Hematopoietic multipotent progenitor cell (in vitro differentiated cells): ENCODE measurements around the gene SAG. TPM values are rescaled to one million over a fixed set of nuclear protein-coding genes. Genes with fewer than 3 reads are reported as not detected.

Source experiments
- DNase-seq, 3 donors: peaks; one replicate each; pipeline ENCODE4 v3.0.0-alpha.2; 2011 to 2015; ENCODE audit warnings: low read depth in 2 of 3, low spot score in 2 of 3
- total RNA-seq: library from RNA; depleted of rRNA; stranded (reverse); fragments of >200 nt; gene quantifications from one replicate; pipeline ENCODE4 v1.2.3, GENCODE V29; 2012

SAG gene
- total RNA-seq, 1 donor: under 0.01 TPM

DNA sequence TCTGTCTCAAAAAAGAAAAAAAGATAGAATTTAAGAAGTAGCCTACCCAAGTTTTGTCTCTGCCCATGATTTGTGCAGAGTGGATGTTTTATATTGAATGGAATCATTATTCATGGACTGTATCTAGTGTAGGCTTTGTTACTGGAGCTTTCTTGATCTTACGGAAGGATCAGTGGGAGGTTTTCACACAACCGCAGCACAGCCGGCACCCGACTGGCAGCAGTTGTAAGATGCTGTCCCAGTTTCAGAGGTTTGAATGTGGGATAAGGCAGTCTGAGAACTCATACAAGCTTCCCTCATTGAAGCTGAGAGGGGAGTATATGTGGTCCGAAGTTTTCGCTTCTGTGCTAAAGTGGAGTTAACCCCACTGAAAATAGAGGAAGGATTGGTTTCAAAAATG, 19.7 kb upstream of the SAG start:
- no peak for DNase-seq

DNA sequence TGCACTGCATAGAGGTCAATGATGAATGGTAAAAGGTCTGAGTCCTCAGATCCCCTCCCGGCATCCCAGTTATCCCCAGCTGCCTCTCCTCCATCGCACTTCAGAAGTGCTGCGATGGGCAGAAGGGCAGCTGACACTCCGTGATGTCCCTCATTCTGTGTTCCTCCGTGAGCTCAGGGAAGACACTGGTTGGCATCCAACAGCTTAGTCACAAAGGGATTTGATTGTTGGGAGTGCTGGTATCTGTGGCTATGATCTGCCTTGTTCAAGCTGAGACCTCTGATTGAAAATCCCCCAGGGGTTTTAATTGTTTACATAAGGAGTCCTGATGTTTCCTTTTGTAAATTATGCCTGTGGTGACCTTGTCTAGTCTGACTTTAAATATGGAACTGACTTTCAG, 19.0 kb upstream of the SAG start:
- no peak for DNase-seq

DNA sequence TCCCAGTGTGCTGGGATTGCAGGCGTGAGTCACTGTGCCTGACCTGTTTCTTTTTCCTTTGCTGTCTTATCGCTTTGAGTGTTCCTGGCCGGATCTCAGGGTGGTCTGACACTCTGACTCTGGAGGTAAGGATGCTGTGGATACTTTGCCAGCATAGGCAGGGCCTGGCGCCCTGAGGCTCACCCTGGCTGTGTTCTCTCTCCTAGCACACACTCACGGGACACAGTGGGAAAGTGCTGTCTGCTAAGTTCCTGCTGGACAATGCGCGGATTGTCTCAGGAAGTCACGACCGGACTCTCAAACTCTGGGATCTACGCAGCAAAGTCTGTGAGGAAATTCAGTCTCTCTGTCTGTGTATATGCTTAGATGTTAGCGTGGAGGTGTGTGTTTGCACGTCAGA, 18.0 kb upstream of the SAG start:
- DNase-seq: no peak

DNA sequence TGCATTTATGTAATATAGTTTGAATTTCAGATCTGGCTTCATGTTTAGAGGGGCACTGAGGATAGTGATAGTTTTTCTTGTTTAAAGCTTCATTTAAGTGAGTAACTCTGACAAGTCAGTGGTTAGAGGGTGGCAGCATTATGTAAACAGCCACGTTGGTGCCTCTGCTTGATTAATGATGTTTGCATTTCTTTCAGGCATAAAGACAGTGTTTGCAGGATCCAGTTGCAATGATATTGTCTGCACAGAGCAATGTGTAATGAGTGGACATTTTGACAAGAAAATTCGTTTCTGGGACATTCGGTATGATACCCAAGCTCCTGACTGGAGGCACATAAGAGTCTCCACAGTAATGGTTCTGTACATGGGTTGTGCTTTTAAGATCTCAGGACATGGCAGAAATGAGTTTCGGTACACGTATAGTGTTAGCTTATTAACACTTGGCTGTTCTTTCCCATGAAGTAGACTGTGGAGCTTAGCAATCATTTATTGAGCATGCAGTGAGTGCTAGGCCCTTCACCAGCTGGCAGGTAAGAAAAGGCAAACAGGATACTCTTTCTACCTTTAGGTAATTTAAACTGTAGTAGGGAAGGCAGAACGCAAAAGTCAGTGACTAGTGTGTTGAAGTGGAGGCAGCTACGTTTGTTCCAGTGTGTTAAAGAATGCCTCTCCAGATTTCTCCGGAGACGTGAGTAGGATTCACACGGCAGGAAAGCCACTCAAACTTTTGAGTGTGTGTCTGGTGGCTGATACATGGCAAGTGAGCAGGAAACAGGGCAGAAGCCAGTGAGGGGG, 17.4 kb upstream of the SAG start:
- no peak for DNase-seq

DNA sequence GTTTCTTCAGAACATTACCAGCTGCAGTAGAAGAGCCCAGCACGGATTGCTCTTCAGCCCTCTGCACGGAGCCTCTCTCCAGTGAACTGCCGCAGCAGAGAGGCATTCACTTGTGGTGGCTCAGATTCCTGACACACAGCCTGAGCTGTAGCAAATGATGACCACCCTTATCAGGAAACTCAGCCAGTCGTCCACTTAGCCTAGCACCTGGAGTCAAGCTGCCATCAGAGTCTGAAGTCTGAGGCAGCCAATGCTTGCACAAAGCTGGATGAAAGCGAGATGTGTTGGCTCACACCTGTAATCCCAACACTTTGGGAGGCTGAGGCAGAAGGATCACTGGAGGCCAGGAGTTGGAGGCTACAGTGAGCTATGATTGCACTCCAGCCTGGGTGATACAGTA, 11.7 kb upstream of the SAG start:
- DNase-seq: no peak

DNA sequence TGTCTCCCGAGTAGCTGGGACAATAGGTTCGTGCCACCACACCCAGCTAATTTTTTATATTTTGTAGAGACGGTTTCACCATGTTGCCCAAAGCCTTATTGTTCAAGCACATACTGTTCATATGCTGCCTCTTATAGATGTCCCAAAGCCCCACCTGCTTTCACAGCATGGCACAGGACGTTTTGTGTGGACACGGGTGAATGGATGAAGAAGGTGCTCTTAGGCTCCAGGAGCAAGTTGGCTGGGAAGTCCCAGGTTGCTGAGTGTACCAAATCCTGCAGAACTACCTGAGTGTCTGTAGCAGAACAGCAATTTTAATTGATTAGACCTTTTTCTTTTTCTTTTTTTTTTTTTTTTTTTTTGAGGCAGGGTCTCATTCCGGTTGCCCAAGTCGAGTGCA, 10.5 kb upstream of the SAG start:
- DNase-seq: no peak

DNA sequence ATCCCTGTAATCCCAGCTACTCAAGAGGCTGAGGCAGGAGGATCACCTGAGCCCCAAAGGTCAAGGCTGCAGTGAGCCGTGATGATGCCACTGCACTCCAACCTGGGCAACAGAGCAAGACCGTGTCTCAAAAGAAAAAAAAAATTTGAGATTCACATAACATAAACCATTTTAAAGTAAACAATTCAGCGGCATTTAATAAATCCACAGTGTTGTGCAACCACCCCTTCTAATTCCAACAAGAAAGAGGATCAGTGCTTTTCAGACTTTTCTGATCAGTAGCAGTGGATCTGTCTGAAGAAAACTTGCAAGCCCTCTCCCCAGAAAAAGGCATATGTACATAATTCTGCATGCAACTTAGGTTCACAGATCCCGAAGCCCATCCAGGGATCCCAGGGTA, 7.2 kb upstream of the SAG start:
- no peak for DNase-seq

DNA sequence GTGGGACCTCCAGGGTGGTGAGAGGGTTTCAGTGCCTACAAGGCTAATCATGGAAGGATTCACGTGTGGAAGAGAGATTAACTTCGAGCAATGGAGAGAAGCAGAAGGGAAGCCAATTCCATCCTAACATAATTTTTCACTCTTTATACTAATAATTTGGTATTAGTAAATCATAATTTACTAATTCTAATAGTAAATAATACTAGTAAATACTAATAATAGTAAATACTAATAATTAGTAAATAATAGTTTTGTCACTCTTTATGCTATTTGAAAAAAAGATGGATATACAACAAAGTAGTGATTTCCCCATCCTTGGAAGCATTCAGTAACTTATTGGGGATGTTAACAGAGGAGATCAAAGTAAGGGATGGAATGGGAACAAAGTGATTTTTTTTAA, 6.4 kb upstream of the SAG start:
- no peak for DNase-seq

DNA sequence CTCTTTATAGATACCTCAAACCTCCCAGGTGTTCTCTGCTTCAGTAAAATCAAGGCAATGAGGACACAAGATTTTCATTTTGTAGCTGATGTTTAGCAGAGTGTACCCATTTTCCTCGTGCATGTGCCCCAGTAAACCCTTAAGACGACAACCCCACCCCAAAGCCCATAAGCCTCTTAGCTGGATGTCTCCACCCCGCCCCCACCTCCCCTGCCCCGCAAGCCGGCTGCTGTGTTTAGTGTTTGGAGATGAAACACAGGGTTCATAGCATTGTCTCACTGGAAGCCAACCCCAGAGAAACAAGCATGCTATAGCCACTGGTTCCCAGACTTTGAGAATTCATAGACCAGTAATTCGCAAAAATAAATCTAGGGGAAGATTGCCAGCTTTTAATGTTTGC, 5.8 kb upstream of the SAG start:
- DNase-seq: no peak

DNA sequence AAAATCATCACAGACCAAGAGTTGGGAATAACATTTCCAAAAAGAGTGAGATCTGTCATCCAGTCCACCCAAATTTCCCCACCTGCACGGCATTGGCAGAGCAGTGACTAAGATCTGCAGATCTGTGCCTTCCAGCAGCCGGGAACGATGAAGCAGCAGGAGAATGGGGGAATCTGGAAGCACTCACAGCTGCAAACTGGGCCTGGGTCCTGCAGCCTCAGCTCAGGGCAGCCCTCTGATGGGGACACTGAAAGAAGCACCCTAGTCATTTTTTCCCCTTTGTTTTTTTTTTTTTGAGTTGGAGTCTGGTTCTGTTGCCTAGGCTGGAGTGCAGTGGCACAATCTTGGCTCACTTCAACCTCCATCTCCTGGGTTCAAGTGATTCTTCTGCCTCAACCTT, 4.4 kb upstream of the SAG start:
- DNase-seq: no peak

DNA sequence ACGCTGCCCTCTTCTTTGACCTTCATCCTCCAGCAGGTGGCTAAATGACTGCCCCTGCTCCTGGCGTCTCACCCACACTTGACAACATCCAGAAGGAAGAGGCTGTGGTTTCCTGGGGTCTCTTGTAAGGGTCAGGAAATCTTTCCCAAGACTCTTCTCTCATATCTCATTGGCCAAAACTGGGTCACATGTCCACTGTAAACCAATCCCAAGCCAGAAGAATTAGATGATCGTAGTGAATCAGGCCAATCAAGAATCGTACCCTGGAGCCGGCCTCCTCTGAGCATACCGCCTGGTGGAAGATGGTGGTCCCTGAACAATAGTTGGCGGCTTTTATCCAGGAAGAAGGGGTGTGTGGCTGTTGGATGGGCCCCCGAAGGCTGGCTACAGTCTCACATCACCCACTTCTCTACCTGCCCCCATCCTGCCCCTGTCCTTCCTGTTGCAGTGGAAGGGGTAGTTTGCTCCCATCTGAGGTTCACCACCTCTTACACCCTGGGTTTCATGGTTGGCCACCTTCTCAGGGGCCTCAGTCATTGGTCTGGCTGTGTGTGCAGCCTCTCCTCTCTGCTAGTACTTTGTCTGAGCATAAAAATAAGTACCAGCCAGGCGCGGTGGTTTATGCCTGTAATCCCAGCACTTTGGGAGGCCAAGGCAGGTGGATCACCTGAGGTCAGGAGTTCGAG, 3.8 kb downstream of the SAG start:
- no peak for DNase-seq

DNA sequence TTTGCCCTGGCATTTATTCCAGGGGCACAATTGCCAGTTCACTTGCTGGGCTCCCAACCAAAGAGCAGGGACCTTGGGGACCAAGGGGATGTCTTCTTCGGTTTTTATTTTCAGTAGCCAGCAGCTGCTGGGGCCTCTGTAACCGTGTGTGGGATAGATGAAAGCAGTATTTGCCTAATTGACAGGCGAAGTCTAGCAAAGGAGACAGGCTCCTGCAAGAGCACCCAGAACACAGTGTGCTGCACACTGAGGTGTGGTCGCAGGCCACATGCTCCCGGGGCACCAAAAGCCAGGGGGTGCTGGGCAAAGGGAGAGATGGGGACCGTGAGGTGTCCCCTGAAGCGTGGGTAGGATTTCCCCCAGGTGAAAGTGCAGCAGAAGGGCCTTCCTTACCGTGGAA, 5.3 kb downstream of the SAG start:
- DNase-seq: no peak

DNA sequence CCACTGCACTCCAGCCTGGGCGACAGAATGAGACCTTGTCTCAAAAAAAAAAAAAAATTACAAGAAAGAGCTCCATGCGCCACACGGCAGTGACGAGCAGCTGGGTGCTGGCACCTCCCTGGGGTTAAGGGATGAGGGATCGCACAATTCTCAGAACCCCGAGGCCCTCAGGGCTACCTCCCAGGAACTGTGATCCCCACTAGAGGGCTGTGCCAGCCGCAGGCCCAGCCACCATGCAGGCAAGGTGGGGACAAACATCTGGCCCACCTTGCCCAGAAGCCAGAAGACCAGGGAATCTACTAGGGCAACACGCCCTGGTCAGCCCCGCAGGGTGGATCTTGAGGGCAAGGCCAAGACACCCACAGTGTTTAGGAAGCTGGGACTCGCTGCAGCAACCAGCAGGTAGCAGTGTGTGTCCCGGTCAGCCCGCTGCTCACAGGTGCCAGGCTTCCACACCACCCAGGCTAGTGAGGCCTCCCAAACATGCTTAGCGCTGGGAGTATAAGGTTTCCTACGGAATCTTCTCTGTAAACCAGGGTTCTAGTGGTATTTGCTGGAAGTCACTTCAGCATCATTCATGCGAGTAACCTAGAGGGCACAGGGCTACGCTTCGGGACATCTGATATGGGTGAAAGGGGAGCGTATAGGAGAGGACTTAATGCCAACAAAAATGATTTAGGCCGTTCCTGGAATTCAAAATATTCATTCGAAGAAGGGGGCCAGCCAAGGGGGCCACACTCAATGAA, 6.7 kb downstream of the SAG start:
- no peak for DNase-seq

DNA sequence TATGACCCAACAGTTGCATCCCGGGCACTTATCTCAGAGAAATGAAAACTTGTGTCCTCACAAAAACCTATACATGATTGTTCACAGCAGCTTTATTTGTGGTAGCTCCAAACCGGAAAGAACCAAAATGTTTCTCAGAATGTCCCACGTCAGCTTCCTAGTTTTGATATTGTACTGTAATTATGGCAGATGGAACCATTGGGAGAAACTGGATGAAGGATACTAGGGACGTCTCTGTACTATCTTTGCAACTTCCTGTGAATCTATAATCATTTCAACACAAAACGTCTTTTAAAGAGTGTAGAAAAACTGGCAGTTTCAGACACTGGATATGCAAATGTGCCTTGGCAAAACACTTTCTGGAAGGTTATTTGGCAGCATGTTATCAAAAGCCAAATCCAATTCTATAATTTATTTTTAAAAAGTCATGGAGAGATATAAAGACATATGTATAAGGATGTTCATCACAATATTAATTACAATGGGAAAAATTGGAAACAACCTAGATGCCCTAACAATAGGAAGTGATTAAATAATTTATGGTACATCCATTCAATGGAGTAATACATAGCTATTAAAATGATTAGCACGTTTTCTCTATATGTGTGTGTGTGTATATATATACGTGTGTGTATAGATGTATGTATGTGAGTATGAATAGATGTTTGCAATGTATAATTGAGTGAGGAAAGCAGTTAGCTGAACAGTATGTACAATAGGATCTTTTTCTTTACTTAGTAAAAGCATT, 9.8 kb downstream of the SAG start:
- DNase-seq: no peak

DNA sequence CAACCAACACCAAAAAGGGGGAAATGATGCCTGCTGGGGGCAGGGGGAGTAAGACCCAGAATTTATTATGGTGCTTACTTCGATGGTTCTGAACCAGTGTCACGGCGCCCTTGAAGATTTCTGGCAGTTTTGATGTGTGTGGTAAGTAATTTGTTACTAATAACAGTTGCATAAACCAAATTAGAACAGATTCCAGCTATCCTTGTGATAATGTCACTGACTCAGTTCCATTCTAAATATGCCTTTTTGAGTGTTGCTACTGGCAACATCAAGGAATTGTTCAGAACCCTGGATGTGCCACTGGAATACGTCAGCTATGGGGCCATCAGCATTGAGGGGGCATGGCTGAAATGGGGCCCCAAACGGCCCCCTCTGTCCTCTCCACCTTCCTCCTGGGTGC, 11.6 kb downstream of the SAG start:
- DNase-seq: no peak

DNA sequence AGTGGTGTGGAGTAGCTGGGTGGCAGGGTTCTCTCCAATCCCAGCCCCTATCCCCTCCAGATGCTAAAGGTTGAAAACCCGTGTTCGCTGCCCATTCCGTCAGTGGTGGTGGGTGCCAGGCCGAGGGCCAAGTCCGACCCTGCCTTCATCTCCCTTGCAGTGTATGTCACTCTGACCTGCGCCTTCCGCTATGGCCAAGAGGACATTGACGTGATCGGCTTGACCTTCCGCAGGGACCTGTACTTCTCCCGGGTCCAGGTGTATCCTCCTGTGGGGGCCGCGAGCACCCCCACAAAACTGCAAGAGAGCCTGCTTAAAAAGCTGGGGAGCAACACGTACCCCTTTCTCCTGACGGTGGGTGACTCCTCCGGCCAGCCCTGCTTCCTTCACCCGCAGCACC, 12.9 kb downstream of the SAG start:
- no peak for DNase-seq

DNA sequence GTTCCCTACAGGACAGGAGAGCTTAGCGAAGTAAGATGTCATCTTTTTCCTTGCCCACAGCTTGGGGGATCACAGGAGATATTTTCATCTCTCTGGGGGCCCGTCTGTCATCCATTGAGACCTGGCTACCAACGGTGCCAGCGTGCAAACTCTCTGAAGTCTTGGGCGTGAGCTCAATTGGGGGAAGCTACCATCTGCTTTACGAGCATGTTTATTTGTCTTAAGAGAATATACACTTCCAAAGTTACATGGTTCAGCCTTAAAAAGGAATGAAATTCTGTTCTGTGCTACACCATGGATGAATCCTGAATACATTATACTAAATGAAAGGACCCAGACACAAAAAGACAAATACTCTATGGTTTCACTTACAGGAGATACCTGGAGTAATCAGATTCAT, 13.6 kb downstream of the SAG start:
- no peak for DNase-seq

DNA sequence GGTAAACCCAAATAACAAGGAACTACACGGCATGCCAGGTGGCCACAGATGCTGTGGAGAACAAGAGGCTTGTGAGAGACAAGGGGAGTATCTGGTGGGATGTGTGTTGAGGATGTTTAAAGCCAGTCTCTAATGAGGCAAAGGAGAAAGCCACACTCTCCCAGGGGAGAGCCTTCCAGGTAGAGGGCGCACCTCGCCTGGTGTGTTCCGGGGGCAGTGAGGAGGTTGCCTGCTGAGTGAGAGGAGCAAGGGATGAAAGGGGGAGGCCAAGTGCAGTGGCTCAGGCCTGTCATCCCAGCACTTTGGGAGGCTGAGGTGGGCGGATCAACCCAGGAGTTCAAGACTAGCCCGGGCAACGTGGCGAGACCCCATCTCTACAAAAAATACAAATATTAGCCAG, 16.2 kb downstream of the SAG start:
- no peak for DNase-seq

DNA sequence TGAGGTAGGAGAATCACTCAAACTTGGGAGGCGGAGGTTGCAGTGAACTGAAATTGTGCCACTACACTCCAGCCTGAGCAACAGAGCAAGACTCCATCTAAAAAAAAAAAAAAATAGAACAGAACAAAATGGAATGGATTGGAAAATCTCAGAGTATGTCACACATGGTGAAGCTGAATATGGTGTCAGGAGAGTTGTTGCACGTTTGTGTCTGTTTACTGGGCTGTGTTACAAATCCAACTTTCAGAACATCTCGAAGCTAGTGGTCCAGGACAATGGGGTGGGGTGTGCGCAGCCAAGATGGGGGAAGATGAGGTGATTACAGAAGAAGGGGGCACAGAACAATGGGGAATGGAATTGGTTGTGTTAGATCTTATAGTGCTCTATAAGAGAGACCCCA, 17.6 kb downstream of the SAG start:
- no peak for DNase-seq

DNA sequence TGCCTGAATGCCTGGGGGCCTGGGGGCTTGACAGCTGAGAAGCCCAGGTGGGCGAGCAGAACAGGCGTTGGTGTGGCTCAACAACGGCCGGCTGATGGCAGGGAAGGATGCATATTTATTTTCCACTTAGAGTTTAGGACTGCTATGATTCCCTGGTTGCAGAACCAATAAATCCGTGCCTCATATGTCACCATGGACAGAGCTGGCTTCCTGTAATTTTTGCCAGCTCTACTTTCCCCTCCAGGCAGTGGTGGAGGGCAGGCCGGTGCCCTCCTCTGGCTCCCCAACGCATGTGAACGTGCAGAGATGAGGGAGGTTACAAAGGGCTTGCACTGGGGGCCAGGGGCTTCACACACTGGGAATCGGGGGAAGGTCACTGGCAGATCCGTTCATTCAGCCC, 18.2 kb downstream of the SAG start:
- no peak for DNase-seq

DNA sequence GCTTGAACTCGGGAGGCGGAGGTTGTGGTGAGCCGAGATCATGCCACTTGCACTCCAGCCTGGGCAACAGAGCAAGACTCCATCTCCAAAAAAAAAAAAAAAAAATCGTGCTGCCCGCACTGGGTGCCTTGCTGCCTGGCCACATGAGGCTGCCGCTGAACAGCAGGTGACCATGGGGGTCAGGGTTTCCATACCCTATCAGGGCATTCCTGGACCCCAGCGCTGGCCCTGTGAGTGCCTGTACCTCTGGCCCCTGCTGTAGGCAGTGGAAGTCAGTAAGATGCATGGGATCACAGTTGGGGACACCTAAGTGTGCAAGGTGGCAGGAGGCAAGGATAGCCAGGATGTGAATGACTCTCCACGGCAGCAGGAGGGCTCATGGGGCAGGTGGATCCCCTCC, 18.9 kb downstream of the SAG start:
- DNase-seq: no peak
